Measurements from ENCODE around the gene OOSP4A.

GRCh38 chr11:59939482-59939881 is 24.4 kb upstream of the OOSP4A start:
- TF ChIP-seq, protein P1, sequence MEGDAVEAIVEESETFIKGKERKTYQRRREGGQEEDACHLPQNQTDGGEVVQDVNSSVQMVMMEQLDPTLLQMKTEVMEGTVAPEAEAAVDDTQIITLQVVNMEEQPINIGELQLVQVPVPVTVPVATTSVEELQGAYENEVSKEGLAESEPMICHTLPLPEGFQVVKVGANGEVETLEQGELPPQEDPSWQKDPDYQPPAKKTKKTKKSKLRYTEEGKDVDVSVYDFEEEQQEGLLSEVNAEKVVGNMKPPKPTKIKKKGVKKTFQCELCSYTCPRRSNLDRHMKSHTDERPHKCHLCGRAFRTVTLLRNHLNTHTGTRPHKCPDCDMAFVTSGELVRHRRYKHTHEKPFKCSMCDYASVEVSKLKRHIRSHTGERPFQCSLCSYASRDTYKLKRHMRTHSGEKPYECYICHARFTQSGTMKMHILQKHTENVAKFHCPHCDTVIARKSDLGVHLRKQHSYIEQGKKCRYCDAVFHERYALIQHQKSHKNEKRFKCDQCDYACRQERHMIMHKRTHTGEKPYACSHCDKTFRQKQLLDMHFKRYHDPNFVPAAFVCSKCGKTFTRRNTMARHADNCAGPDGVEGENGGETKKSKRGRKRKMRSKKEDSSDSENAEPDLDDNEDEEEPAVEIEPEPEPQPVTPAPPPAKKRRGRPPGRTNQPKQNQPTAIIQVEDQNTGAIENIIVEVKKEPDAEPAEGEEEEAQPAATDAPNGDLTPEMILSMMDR (IDR thresholded peaks at IDR 0.05): no peak
- no peak for TF ChIP-seq POLR2A (IDR thresholded peaks at IDR 0.05)
